ENCODE measurements around the gene NEK11.
"Not testable (repeated sequence)": the region's sequence is repeated elsewhere in the genome, so short reads cannot be mapped to it uniquely, and the experiment has no call there.

Gene NEK11

GRCh38 chr3:131357275-131357674 lies 330.6 kb downstream of the NEK11 start:
- DNase-seq (ENCODE audit: low read depth) = no peak

- no peak for DNase-seq (ENCODE audit: low read depth)
Measured at GRCh38 chr3:131360191-131360755, 333.6 kb downstream of the NEK11 start.

- DNase-seq (ENCODE audit: low read depth) = not testable (repeated sequence)
Measured at GRCh38 chr3:131361066-131361463, 334.4 kb downstream of the NEK11 start.

- DNase-seq (ENCODE audit: low read depth) = peak; percentile 23
Measured at GRCh38 chr3:131361464-131362421, 335.1 kb downstream of the NEK11 start.

DNA sequence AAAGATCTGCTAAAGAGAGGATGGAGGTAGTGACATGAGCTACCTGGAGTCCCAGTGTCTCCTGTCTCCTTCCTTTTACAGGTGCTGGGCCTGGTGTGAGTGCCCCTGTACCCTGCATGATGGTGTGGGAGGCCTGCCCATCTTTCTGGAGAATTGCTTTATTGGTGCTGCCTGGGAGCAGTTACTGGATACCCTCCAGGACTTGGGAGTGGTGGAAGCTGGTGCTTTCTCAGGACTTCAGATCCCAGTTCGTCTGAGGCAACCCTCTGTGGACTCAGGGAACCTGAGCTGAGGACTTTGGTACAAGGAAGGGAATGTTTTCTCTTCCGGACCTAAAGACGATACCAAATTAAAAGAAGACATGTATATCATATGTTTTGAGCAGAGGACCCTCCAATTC lies 336.6 kb downstream of the NEK11 start:
- DNase-seq (ENCODE audit: low read depth) = no peak

DNA sequence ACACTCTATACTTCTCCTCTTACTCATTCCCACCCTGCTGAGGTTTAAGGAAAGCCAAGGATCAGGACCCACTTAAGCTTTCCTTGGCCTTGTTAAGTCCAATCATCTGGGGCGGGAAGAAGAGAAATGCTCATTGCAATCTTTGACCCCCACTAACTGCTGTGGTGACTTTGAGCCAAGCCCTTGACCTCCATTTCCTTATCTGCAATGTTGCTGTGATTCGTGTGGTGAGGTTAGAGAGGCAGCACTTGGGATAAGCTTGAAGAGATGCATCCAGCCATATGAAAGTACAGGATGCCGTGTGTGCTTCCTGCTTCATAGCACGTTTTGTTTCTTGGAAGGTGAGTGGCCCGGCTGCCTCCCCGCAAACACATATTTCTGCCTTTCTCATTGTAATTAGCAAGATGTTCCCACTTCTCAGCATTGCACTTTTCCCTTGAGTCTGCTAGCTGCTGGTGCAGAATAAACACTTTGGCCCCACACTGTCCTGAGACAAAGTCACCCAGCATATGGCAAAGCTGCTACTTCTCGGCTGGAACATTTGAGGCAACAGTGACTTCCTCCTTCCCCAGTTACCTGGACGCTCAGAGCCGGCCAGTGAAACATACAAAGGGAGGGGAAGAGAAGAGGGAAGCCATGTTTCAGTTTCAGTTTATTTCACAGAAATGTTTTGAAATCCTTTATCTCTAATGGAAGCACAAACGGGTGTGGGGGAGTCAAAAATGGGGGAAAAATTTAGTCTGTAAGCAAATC lies 344.4 kb downstream of the NEK11 start:
- no peak for DNase-seq (ENCODE audit: low read depth)

- DNase-seq (ENCODE audit: low read depth) = no peak
Measured at GRCh38 chr3:131371688-131372066, 345.0 kb downstream of the NEK11 start.

DNA sequence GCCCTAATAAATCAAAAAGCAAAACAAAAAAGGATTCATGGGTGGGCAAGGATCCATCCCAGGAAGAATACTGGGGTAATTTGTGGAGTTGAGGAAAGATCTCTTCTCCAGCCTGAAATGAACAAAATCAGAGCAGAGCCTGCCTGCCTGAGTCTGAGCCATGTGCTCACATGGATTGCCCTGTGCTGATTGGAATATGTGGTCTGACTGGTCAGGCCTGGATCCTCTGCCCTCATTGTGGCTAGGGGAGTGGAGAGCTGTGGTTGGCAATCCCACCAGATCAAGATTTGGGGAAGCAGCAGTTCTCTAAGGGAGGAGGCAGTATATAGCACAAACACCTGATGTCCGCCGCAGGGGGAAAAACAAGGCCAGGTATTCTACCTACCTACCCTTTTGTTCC lies 348.1 kb downstream of the NEK11 start:
- no peak for DNase-seq (ENCODE audit: low read depth)

DNA sequence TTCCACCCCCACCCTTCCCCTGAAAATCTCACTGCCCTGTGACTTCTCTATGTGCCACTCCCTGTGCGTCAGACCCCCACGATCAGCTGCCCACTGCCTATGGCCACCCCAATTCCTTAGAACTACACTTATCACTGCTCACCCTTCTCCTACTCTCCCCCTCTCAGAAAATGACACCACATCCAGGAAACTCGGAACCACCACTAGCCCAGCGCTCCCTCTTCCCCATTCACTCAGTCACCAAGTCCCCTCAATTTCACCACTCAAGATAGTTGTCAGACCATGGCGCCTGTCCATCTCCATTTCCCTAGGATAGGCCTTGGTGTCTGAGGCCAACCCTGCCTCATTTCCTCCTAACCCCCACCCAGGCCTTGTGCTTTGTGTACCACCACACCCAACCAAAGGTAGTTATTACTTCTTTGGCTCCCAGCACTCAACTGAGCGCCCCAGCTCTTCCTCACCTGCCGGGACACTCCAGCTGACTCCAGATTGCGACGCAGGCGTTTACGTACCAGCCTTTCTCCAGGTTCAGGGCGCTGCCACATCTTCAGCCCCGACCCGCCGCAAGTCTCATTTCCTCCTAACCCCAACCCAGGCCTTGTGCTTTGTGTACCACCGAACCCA lies 354.3 kb downstream of the NEK11 start:
- not testable (repeated sequence) for DNase-seq (ENCODE audit: low read depth)

GRCh38 chr3:131381445-131382291 lies 355.0 kb downstream of the NEK11 start, which contains the start of gene NUDT16:
Gene NUDT16 (plus strand): TSS chr3:131381774. CDS start chr3:131381805, 31 bp downstream.
- DNase-seq (ENCODE audit: low read depth) = peak; percentile 99

DNA sequence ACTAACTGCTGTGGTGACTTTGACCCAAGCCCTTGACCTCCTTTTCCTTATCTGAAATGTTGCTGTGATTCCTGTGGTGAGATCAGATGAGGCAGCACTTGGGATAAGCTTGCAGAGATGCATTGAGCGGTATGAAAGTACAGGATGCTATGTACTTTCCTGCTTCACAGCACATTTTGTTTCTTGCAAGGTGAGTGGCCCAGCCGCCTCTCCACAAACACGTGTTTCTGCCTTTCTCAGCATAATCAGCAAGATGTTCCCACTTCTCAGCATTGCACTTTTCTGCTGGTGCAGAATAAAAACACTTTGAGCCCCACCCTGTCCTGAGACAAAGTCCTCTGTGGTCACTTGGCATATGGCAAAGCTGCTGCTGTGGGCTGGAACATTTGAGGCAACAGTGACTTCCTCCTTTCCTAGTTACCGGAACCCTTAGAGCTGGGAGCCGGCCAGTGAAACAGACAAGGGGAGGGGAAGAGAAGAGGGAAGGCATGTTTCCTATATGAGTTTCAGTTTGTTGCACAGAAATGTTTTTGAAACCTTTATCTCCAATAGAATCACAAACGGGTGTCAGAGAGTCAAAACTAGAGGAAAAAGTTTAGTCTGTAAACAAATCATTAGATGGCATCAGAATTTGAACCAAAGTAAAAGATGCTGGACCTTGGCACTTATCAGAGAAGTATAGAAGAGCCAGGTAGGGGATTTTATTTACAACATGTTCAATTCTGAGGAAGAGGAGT lies 359.9 kb downstream of the NEK11 start:
- DNase-seq (ENCODE audit: low read depth) = peak; percentile 11

- no peak for DNase-seq (ENCODE audit: low read depth)
Measured at GRCh38 chr3:131387796-131388489, 361.3 kb downstream of the NEK11 start.

- no peak for DNase-seq (ENCODE audit: low read depth)
Measured at GRCh38 chr3:131388490-131388799, 361.8 kb downstream of the NEK11 start.

DNA sequence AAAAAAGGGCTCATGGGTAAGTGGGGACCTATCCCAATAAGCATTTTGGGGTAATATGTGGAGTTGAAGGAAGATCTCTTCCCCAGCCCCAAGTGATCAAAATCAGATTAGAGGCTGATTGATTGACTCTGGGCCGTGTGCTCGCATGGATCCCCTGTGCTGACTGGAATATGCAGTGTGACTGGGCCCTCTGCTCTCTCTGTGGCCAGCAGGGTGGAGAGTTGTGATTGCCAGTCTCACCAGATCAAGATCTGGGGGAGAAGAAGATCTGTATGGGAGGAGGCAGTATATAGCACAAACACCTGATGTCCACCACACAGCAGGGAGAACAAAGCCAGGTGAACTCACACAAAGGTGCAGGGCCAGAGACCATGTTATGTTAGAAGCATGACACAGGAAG lies 363.7 kb downstream of the NEK11 start:
- no peak for DNase-seq (ENCODE audit: low read depth)

DNA sequence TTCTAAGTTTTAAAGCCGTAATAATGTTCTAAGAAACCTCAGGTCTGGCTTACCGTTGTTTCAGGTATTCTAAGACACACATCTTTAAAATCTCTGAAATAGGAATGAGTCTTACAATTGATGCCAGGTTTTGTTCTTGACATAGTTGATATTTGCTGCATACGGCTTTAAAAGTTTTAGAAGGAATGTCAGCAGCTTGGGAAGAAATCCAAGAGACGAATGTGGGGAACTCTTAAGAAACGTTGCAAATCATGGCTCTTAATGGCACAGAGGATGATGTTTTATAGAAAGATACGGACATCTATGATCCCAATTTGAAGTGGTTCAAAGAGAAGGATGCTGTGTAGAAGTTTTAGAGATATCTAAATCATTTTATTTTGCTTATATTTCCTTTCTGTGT lies 366.4 kb downstream of the NEK11 start:
- DNase-seq (ENCODE audit: low read depth) = peak; percentile 8

- DNase-seq (ENCODE audit: low read depth) = no peak
Measured at GRCh38 chr3:131393868-131394267, 367.2 kb downstream of the NEK11 start.

DNA sequence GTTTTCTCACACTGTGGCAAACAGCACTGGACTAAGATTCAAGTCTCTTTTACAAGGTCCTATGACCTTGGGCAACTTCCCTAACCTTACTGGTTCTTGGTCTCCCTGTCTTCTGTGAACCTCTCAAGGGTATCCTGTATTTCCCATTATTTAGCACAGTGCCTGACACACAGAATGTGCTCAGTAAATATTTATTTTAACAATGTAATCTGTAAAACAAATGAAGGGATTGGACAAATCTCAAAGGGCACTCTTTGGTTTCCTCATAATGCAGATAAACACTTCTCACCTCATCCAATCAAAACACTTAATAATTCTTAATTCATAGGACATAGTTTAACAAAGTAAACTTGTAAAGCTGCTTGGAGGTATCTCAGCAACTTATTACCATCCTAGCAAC lies 367.7 kb downstream of the NEK11 start:
- DNase-seq (ENCODE audit: low read depth) = no peak

GRCh38 chr3:131396170-131396569 lies 369.5 kb downstream of the NEK11 start:
- DNase-seq (ENCODE audit: low read depth) = peak; percentile 77

GRCh38 chr3:131397889-131398288 lies 371.2 kb downstream of the NEK11 start:
- no peak for DNase-seq (ENCODE audit: low read depth)
